Endothelial cell (in vitro differentiated cells): ENCODE results near the gene ARID3A. TPM values are rescaled to one million over a fixed set of nuclear protein-coding genes. Genes with fewer than 3 reads are reported as not detected.
A peak's percentile ranks its signal among the peaks of the same experiment; 100 is the strongest.

Experiments used
- DNase-seq: peaks from one replicate; pipeline ENCODE4 v3.0.0; 2021; ENCODE audit warnings: low spot score
- H3K27ac Mint-ChIP-seq: one replicate; pipeline ENCODE4 v1.8.0; 2021; ENCODE audit warnings: mixed read lengths, inconsistent platforms; ENCODE audit not compliant: unreplicated experiment
- H3K27me3 Mint-ChIP-seq: one replicate; pipeline ENCODE4 v1.8.0; 2021; ENCODE audit warnings: mild to moderate bottlenecking, moderate library complexity, mixed read lengths, inconsistent platforms; ENCODE audit not compliant: unreplicated experiment
- H3K36me3 Mint-ChIP-seq: one replicate; pipeline ENCODE4 v1.8.0; 2021; ENCODE audit warnings: mild to moderate bottlenecking, low read depth, mixed read lengths, inconsistent platforms; ENCODE audit not compliant: unreplicated experiment
- H3K4me1 Mint-ChIP-seq: one replicate; pipeline ENCODE4 v1.8.0; 2021; ENCODE audit warnings: mild to moderate bottlenecking, mixed read lengths, inconsistent platforms; ENCODE audit not compliant: unreplicated experiment
- H3K4me3 Mint-ChIP-seq: one replicate; pipeline ENCODE4 v1.8.0; 2021; ENCODE audit warnings: mild to moderate bottlenecking, mixed read lengths, inconsistent platforms; ENCODE audit not compliant: unreplicated experiment
- H3K9me3 Mint-ChIP-seq: one replicate; pipeline ENCODE4 v1.8.0; 2021; ENCODE audit warnings: mixed read lengths, inconsistent platforms; ENCODE audit not compliant: unreplicated experiment
- CTCF ChIP-seq: fragments of 200-600 bp; sonication (generic); IDR thresholded peaks from one replicate; pipeline ENCODE4 v1.5.0; 2021; ENCODE audit warnings: antibody characterized with exemption; ENCODE audit not compliant: unreplicated experiment
- total RNA-seq: library from RNA; stranded (reverse); fragmentation: NEBNext Ultra II Directional; extraction: Animal tissue kit (Norgen Biotek cat#: 25700); gene quantifications from one replicate; pipeline ENCODE4 v1.2.1, GENCODE V29; 2021; ENCODE audit not compliant: unreplicated experiment

The ARID3A gene
- total RNA-seq, 1 donor from 2014 or later: 108 TPM

- Mint-ChIP-seq H3K36me3 (peaks cover 4% of the 10 kb centered on the region), H3K4me1 (peaks cover 4% of the 10 kb centered on the region), H3K27me3 (peaks cover 3% of the 10 kb centered on the region), H3K27ac (no peak overlapping the region), H3K9me3 (no peaks in the 10 kb centered on the region), H3K4me3 (peak overlapping the region; percentile 21)
- no peak for TF ChIP-seq CTCF
- DNase-seq: no peak
Measured at GRCh38 chr19:980133-980998, 54.5 kb downstream of the ARID3A start.

DNA sequence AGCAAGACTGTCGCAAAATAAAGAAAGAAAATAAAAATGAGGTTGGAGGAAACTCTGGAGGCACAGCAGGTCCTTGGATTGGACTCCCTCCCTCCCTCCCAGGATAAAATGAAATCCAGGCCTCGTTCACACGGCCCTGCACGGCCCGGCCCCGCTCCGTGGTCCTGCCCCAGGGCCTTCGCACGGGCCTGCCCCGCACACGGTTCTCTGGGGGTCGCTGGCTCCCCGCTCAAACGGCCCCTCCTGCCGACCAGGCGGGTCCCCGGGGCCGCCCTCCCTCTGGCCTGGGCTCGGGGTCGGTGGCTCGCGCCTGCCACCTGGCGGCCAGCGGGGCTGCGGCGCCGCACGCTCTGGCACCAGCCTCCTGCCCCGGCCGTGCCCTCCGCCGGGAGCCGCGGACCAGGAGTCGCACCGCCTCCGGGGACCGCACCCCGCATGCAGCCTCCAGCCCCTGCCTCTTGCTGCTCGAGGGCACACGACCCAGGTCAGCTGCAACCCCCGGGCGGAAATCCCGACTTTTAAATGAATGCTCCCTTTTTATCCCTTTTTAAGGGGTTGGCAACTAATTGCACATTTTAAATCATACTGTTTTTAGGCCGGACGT lies 56.8 kb downstream of the ARID3A start:
- DNase-seq: peak; percentile 91
- H3K27ac Mint-ChIP-seq: no peak overlapping the region
- H3K4me1 Mint-ChIP-seq: peaks cover 4% of the 10 kb centered on the region
- TF ChIP-seq CTCF: peak; percentile 98
- H3K4me3 Mint-ChIP-seq: peak overlapping the region; percentile 47
- H3K9me3 Mint-ChIP-seq: no peaks in the 10 kb centered on the region
- peaks cover 4% of the 10 kb centered on the region for H3K36me3 Mint-ChIP-seq
- H3K27me3 Mint-ChIP-seq: peaks cover 3% of the 10 kb centered on the region

DNA sequence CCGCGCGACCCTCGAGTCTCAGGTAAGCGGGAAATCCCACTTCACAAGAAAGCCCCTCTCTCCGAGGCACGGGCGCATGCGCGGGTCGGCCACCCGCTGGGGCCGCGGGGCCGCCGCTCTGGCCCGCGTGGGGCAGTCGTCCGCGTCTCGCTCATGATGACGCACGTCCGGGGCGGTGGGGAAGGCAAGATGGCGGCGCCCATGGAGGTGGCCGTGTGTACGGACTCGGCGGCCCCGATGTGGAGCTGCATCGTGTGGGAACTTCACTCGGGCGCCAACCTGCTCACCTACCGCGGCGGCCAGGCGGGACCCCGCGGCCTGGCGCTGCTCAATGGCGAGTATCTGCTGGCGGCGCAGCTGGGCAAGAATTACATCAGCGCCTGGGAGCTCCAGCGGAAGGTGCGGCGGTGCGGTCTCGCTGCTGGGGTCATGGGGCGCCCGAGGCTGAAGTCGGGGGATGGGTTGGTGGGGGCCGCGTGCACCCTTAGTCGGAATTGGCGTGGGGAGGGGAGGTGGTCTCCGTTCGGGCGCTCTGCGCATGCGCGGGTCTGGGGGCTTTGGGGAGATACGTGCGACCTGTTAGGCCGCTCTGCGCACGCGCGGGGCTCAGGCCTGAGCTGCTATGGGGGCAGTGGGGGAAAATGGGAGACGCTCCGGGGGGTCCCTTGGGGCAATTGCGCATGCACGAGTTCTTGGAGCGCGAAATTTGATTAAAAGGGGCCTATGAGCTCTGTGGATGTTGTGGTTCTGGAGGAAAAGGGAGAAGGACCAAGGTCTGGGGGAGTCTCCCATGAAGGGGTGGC lies 58.5 kb downstream of the ARID3A start, which contains the start of gene WDR18:
Gene WDR18, plus strand, starts transcription at position 181 of the 803 bp plus-strand sequence. Its CDS starts 9 bp downstream, at position 190.
- H3K27me3 Mint-ChIP-seq: peaks cover 3% of the 10 kb centered on the region
- no peaks in the 10 kb centered on the region for H3K9me3 Mint-ChIP-seq
- TF ChIP-seq CTCF: peak; percentile 17
- peaks cover 8% of the 10 kb centered on the region for H3K4me1 Mint-ChIP-seq
- H3K27ac Mint-ChIP-seq: peak within 1 kb of the TSS; percentile 57
- peaks cover 10% of the 10 kb centered on the region for H3K36me3 Mint-ChIP-seq
- peak; percentile 88 for DNase-seq
- H3K4me3 Mint-ChIP-seq: peak within 1 kb of the TSS; percentile 97

GRCh38 chr19:986083-986482 lies 60.2 kb downstream of the ARID3A start:
- TF ChIP-seq CTCF: no peak
- Mint-ChIP-seq H3K36me3 (peaks cover 10% of the 10 kb centered on the region), H3K27me3 (peaks cover 3% of the 10 kb centered on the region), H3K4me3 (no peak overlapping the region), H3K27ac (no peak overlapping the region), H3K9me3 (no peaks in the 10 kb centered on the region), H3K4me1 (peaks cover 8% of the 10 kb centered on the region)
- no peak for DNase-seq
